Pancreas (tissue), 10 donors: ENCODE measurements around the gene NDST4. TPM values are rescaled to one million over a fixed set of nuclear protein-coding genes. Genes with fewer than 3 reads are reported as not detected.

Source experiments
- ATAC-seq, 4 donors: fragments of 200-7000 bp; cut with Tn5 transposase; one replicate each; pipeline versions ENCODE4 v1.8.0 to v1.9.1; 2020; ENCODE audit warnings: mild to moderate bottlenecking in 4 of 4, moderate library complexity in 4 of 4
- DNase-seq, 6 donors: peaks; one replicate each; pipeline ENCODE4 v3.0.0-alpha.2; 2020
- FAIRE-seq: peaks from 2 replicates; lab custom pipeline; 2012; peaks lifted over from hg19 to GRCh38; lab: Jason Lieb, UNC
- H3K27ac ChIP-seq, 4 donors: fragments of 200-600 bp; sonication (generic); 1 replicate in 3 of 4; 2 replicates in 1 of 4; pipeline versions ENCODE4 v1.5.0 to v1.8.0; 2020
- H3K27me3 ChIP-seq, 4 donors: fragments of 200-600 bp; one replicate each; pipeline ENCODE4 v1.8.0; 2021
- H3K36me3 ChIP-seq, 3 donors: fragments of 200-600 bp; sonication (generic) in 1 of 3; one replicate each; pipeline versions ENCODE4 v1.5.0 to v1.8.0; 2020 to 2021
- H3K4me1 ChIP-seq, 3 donors: fragments of 200-600 bp; one replicate each; pipeline ENCODE4 v1.8.0; 2021
- H3K4me3 ChIP-seq, 4 donors: fragments of 200-600 bp; sonication (generic) in 2 of 4; one replicate each; pipeline versions ENCODE4 v1.5.0 to v1.8.0; 2020 to 2021
- H3K9me3 ChIP-seq, 4 donors: fragments of 200-600 bp; one replicate each; pipeline ENCODE4 v1.8.0; 2021
- CTCF ChIP-seq, 4 donors: fragments of 200-600 bp; sonication (generic) in 3 of 4; IDR thresholded peaks; one replicate each; pipeline versions ENCODE4 v1.5.0 to v1.8.0; 2021; ENCODE audit warnings: antibody characterized with exemption in 4 of 4
- WGBS, 2 donors: extraction: QIAGEN DNeasy Blood & Tissue Kit; methylation state at CpG; one replicate each; pipeline ENCODE4 v1.1.7; 2013; 5-methylcytosine and 5-hydroxymethylcytosine counted together
- intact Hi-C, 3 donors: fragments of 100-400 bp; cut with DNase I; formaldehyde crosslinking; loops; one replicate each; pipeline versions ENCODE4 v1.11.1 to v1.14.2; 2022
- polyA plus RNA-seq, 2 donors: library from polyadenylated mRNA; stranded (reverse); fragments of 200-250 nt; gene quantifications; one replicate each; pipeline ENCODE4 v1.2.3, GENCODE V29; 2013
- total RNA-seq, 6 donors: library from RNA; stranded (reverse); fragmentation: NEBNext Ultra II Directional in 4 of 6; extraction: Animal tissue kit (Norgen Biotek cat#: 25700) in 4 of 6; gene quantifications; one replicate each; pipeline versions ENCODE4 v1.2.1 to v1.2.4, GENCODE V29; 2021 to 2023
- donor health status: healthy with polysubstance abuse.
- donor health status: DM: no; HTN: no; CAD: no; lungs with moderate emphysema.
- donor health status: DM: no; HTN: no; CAD: no.
- donor health status: control.
- donor health status: control.
- donor health status: Bipolar disorder and iron deficiency.
- donor health status: DM: yes; HTN: yes; CAD: no.
- donor health status: DM: no; HTN: no; CAD: no.
- donor health status: DM: no; HTN: no; CAD: no.
- donor health status: DM: yes; HTN: yes; CAD: no.

NDST4 gene
- total and polyA plus RNA-seq, 8 donors, result not detected

DNA sequence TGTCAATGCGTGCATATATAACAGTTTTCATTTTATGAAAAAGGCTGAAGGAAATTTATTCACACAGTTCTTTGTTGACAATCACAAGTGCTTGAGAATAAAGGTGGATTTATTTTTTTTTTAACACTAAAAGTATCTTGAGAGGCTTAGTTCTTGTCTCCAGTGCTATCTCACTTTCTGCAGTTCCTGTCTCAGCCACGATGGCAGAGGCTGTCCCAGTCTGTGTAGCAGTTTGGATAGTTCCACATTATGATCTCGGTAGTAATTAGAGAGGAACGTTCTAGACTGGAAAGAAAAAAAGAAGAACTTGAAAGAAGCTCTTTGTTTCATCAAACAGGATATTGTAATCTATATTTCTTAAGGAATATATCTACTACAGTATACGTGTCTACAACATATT is 285.8 kb downstream of the NDST4 start:
- ATAC-seq (no peak), DNase-seq (no peak), FAIRE-seq (no peak)
- no peak overlapping the region for H3K27ac ChIP-seq
- 59 to 64% methylated on average over 5 of the region's 5 CpGs for WGBS, 2 donors
- H3K27me3 ChIP-seq, result no peaks in the 10 kb centered on the region
- TF ChIP-seq CTCF (IDR thresholded peaks at IDR 0.05), result no peak
- no peak overlapping the region for H3K4me3 ChIP-seq
- intact Hi-C loops, result no loop called here
- H3K36me3 ChIP-seq, result no peaks in the 10 kb centered on the region
- no peaks in the 10 kb centered on the region for H3K4me1 ChIP-seq
- H3K9me3 ChIP-seq, result no peaks in the 10 kb centered on the region

DNA sequence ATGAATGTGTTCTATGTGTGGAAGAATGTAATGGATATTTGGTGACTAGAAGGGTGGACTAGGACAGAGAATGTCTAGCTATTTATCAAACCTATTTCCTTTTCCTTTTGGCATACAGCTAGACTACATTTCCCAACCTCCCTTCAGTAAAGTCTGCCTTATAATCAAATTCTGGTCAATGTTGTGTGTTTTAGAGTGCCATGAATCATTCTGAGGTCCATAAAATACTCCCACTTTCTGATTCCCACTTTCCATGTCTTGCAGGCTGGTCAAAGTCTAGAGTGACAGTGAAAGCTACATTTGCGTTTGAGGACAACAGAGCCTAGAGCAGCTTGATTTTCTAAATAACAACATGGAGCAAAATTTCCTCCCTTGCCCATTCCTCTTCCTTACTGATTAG is 297.7 kb downstream of the NDST4 start:
- H3K4me1 ChIP-seq, result no peaks in the 10 kb centered on the region
- no peak overlapping the region for H3K27ac ChIP-seq
- FAIRE-seq (no peak), ATAC-seq (no peak), DNase-seq (no peak)
- H3K27me3 ChIP-seq, result no peaks in the 10 kb centered on the region
- no peak for TF ChIP-seq CTCF (IDR thresholded peaks at IDR 0.05)
- no peak overlapping the region for H3K4me3 ChIP-seq
- WGBS, 2 donors, result 88 to 90% methylated on average over 1 of the region's 1 CpG
- no peaks in the 10 kb centered on the region for H3K36me3 ChIP-seq
- intact Hi-C loops, result no loop called here
- H3K9me3 ChIP-seq, result no peaks in the 10 kb centered on the region

DNA sequence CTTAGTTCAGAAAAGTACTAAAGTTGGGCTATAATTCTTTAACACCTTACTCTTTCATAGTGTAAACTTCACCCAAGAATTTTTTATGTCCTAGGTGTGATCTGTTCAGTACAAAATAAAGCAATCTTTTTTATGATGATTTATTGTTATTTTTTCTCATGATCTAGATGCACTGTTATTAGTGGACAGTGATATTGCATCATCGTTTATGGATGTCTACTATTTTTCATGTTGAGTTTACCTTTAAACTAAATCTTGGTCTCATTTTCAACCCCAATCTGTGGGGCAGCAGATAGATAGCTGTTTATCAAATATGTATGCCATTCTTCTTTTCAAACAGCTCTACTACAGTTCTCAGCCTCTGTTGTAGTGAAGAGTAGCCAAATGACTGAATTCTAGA is 299.5 kb downstream of the NDST4 start:
- H3K36me3 ChIP-seq, result no peaks in the 10 kb centered on the region
- ATAC-seq (no peak), DNase-seq (no peak), FAIRE-seq (no peak)
- no peak for TF ChIP-seq CTCF (IDR thresholded peaks at IDR 0.05)
- H3K4me1 ChIP-seq, result no peaks in the 10 kb centered on the region
- H3K4me3 ChIP-seq, result no peak overlapping the region
- H3K9me3 ChIP-seq, result no peaks in the 10 kb centered on the region
- 56 to 88% methylated on average over 1 of the region's 1 CpG for WGBS, 2 donors
- no peaks in the 10 kb centered on the region for H3K27me3 ChIP-seq
- no peak overlapping the region for H3K27ac ChIP-seq
- intact Hi-C loops, result no loop called here

- intact Hi-C loops, result no loop called here
- WGBS, 2 donors, result 69 to 74% methylated on average over 4 of the region's 4 CpGs
- Histone ChIP-seq H3K27me3 (no peaks in the 10 kb centered on the region), H3K4me3 (no peak overlapping the region), H3K9me3 (no peaks in the 10 kb centered on the region), H3K27ac (no peak overlapping the region), H3K36me3 (no peaks in the 10 kb centered on the region), H3K4me1 (no peaks in the 10 kb centered on the region)
- ATAC-seq (no peak), FAIRE-seq (no peak), DNase-seq (no peak)
- TF ChIP-seq CTCF (IDR thresholded peaks at IDR 0.05), result no peak
These were observed 301.7 kb downstream of the NDST4 start for GRCh38 chr4:114811564-114812301.

GRCh38 chr4:114807759-114808404 is 305.5 kb downstream of the NDST4 start:
- Histone ChIP-seq H3K27ac (no peak overlapping the region), H3K36me3 (no peaks in the 10 kb centered on the region), H3K4me3 (no peak overlapping the region), H3K27me3 (no peaks in the 10 kb centered on the region), H3K4me1 (no peaks in the 10 kb centered on the region), H3K9me3 (no peaks in the 10 kb centered on the region)
- DNase-seq, result peak in 5 of 6 donors; percentile 9 to 53 (median 27)
- intact Hi-C loops, result no loop called here
- no peak for FAIRE-seq
- TF ChIP-seq CTCF (IDR thresholded peaks at IDR 0.05), result peak; percentile 59 to 85 (median 67)
- WGBS, 2 donors, result 34 to 38% methylated on average over 14 of the region's 14 CpGs
- ATAC-seq, result peak; percentile 85 to 98 (median 92)
